Suprapubic skin (tissue), 4 donors: ENCODE data around the gene LAMB4. TPM values are rescaled to one million over a fixed set of nuclear protein-coding genes. Genes with fewer than 3 reads are reported as not detected.

ENCODE experiments used
- DNase-seq, 2 donors: peaks; one replicate each; pipeline ENCODE4 v3.0.0-alpha.2; 2019; ENCODE audit warnings: low spot score in 2 of 2
- H3K27ac ChIP-seq: fragments of 200-600 bp; sonication (generic); one replicate; pipeline ENCODE4 v1.5.1; 2019
- H3K27me3 ChIP-seq: fragments of 200-600 bp; sonication (generic); one replicate; pipeline ENCODE4 v1.5.1; 2019
- H3K36me3 ChIP-seq: fragments of 200-600 bp; sonication (generic); one replicate; pipeline ENCODE4 v1.5.1; 2019
- H3K4me1 ChIP-seq: fragments of 200-600 bp; sonication (generic); one replicate; pipeline ENCODE4 v1.5.1; 2019
- H3K4me3 ChIP-seq: fragments of 200-600 bp; sonication (generic); one replicate; pipeline ENCODE4 v1.5.1; 2019; ENCODE audit warnings: mild to moderate bottlenecking
- H3K9me3 ChIP-seq: fragments of 200-600 bp; sonication (generic); one replicate; pipeline ENCODE4 v1.5.1; 2019
- CTCF ChIP-seq, 2 donors: fragments of 200-600 bp in 1 of 2; fragments of 450-650 bp in 1 of 2; sonication (generic) in 1 of 2; IDR thresholded peaks; one replicate each; pipeline ENCODE4 v1.5.1; 2016 to 2019; ENCODE audit warnings: antibody characterized with exemption in 2 of 2, mild to moderate bottlenecking in 1 of 2, moderate library complexity in 1 of 2
- EP300 ChIP-seq: sonication (generic); formaldehyde crosslinking; IDR thresholded peaks from one replicate; pipeline ENCODE4 v1.6.1; 2017; ENCODE audit warnings: antibody characterized with exemption
- POLR2A ChIP-seq, 2 donors: fragments of 450-650 bp; IDR thresholded peaks; one replicate each; pipeline ENCODE4 v1.6.1; 2017; ENCODE audit warnings: antibody characterized with exemption in 2 of 2, mild to moderate bottlenecking in 2 of 2, moderate library complexity in 2 of 2
- POLR2AphosphoS5 ChIP-seq, 3 donors: sonication (generic); formaldehyde crosslinking; IDR thresholded peaks; one replicate each; pipeline ENCODE4 v1.6.1; 2017; ENCODE audit warnings: antibody characterized with exemption in 3 of 3
- WGBS: methylation state at CpG from one replicate; pipeline ENCODE4 v1.1.5; 2018; 5-methylcytosine and 5-hydroxymethylcytosine counted together
- total RNA-seq, 4 donors: library from RNA; depleted of rRNA; stranded (reverse); fragments of >200 nt; gene quantifications; one replicate each; pipeline ENCODE4 v1.1.0, GENCODE V29; 2016

LAMB4 gene
- total RNA-seq, 4 donors from 2014 or later, result 212 to 642 (median 282) TPM

- Histone ChIP-seq H3K27me3 (no peaks in the 10 kb centered on the region), H3K9me3 (no peaks in the 10 kb centered on the region), H3K27ac (no peak overlapping the region), H3K4me1 (no peaks in the 10 kb centered on the region), H3K4me3 (no peak overlapping the region), H3K36me3 (peaks cover 2% of the 10 kb centered on the region)
- WGBS, result 75% methylated on average over 2 of the region's 2 CpGs
- DNase-seq, result no peak
- TF ChIP-seq POLR2A (IDR thresholded peaks at IDR 0.05) (no peak), EP300 (no peak), POLR2AphosphoS5 (IDR thresholded peaks at IDR 0.05) (no peak), CTCF (IDR thresholded peaks at IDR 0.05) (no peak)
Observed at GRCh38 chr7:108109221-108109908, 20.8 kb downstream of the LAMB4 start.

- H3K4me1 ChIP-seq, result no peaks in the 10 kb centered on the region
- no peak for DNase-seq
- TF ChIP-seq POLR2A (IDR thresholded peaks at IDR 0.05) (no peak), POLR2AphosphoS5 (IDR thresholded peaks at IDR 0.05) (no peak), CTCF (IDR thresholded peaks at IDR 0.05) (no peak), EP300 (no peak)
- no peak overlapping the region for H3K4me3 ChIP-seq
- no peaks in the 10 kb centered on the region for H3K9me3 ChIP-seq
- no peaks in the 10 kb centered on the region for H3K27me3 ChIP-seq
- no peak overlapping the region for H3K27ac ChIP-seq
- peaks cover 2% of the 10 kb centered on the region for H3K36me3 ChIP-seq
Observed at GRCh38 chr7:108108131-108108530, 22.0 kb downstream of the LAMB4 start.

GRCh38 chr7:108104324-108104723 lies 25.8 kb downstream of the LAMB4 start:
- DNase-seq, result no peak
- no peak for TF ChIP-seq POLR2A (IDR thresholded peaks at IDR 0.05)
- no peak for TF ChIP-seq CTCF (IDR thresholded peaks at IDR 0.05)
- no peak for TF ChIP-seq EP300
- no peak for TF ChIP-seq POLR2AphosphoS5 (IDR thresholded peaks at IDR 0.05)
- H3K9me3 ChIP-seq, result no peaks in the 10 kb centered on the region
- H3K36me3 ChIP-seq, result peaks cover 7% of the 10 kb centered on the region
- H3K27ac ChIP-seq, result no peak overlapping the region
- WGBS, result 77% methylated on average over 7 of the region's 7 CpGs
- peaks cover 3% of the 10 kb centered on the region for H3K4me1 ChIP-seq
- no peaks in the 10 kb centered on the region for H3K27me3 ChIP-seq
- no peak overlapping the region for H3K4me3 ChIP-seq

- Histone ChIP-seq H3K9me3 (no peaks in the 10 kb centered on the region), H3K4me1 (peaks cover 4% of the 10 kb centered on the region), H3K4me3 (no peak overlapping the region), H3K36me3 (peaks cover 7% of the 10 kb centered on the region), H3K27me3 (no peaks in the 10 kb centered on the region), H3K27ac (no peak overlapping the region)
- DNase-seq, result no peak
- no peak for TF ChIP-seq CTCF (IDR thresholded peaks at IDR 0.05)
- no peak for TF ChIP-seq POLR2A (IDR thresholded peaks at IDR 0.05)
- no peak for TF ChIP-seq EP300
- TF ChIP-seq POLR2AphosphoS5 (IDR thresholded peaks at IDR 0.05), result no peak
- 94% methylated on average over 5 of the region's 5 CpGs for WGBS
Observed at GRCh38 chr7:108103558-108104298, 26.4 kb downstream of the LAMB4 start.

- Histone ChIP-seq H3K4me3 (no peak overlapping the region), H3K27me3 (no peaks in the 10 kb centered on the region), H3K9me3 (no peaks in the 10 kb centered on the region), H3K27ac (no peak overlapping the region), H3K4me1 (peaks cover 4% of the 10 kb centered on the region), H3K36me3 (peaks cover 7% of the 10 kb centered on the region)
- DNase-seq, result no peak
- TF ChIP-seq POLR2A (IDR thresholded peaks at IDR 0.05) (no peak), POLR2AphosphoS5 (IDR thresholded peaks at IDR 0.05) (no peak), CTCF (IDR thresholded peaks at IDR 0.05) (no peak), EP300 (no peak)
- WGBS, result 95% methylated on average over 19 of the region's 20 CpGs
Observed at GRCh38 chr7:108102671-108103312, 27.4 kb downstream of the LAMB4 start.
